SU-DHL-6 (cell line): ENCODE measurements around the gene UNK.
"Not testable (repeated sequence)": the region's sequence is repeated elsewhere in the genome, so short reads cannot be mapped to it uniquely, and the experiment has no call there.

ENCODE experiments used
- H2AFZ ChIP-seq: fragments of 200-600 bp; sonication (generic); 2 replicates; pipeline ENCODE4 v1.6.1; 2014; ENCODE audit warnings: low read depth, mild to moderate bottlenecking, moderate library complexity, mixed read lengths, antibody characterized with exemption, low read length; ENCODE audit not compliant: severe bottlenecking
- H3F3A ChIP-seq: fragments of 200-600 bp; shearing (Covaris generic); 2 replicates; pipeline ENCODE4 v1.6.0; 2016; ENCODE audit warnings: antibody characterized with exemption, mild to moderate bottlenecking; ENCODE audit not compliant: insufficient read depth
- H3K27ac ChIP-seq: fragments of 200-600 bp; sonication (generic); 2 replicates; pipeline ENCODE4 v1.5.1; 2016; ENCODE audit warnings: low read depth, mild to moderate bottlenecking, low read length, moderate library complexity, mixed read lengths
- H3K27me3 ChIP-seq: fragments of 200-600 bp; sonication (generic), shearing (Covaris generic); 2 replicates; pipeline ENCODE4 v1.6.0; 2014; ENCODE audit warnings: mild to moderate bottlenecking, low read length
- H3K36me3 ChIP-seq: fragments of 200-600 bp; sonication (generic); 2 replicates; pipeline ENCODE4 v1.6.1; 2014; ENCODE audit warnings: mild to moderate bottlenecking, low read length, mixed read lengths
- H3K4me2 ChIP-seq: fragments of 300-600, 200-600 bp; shearing (Covaris generic), sonication (generic); 2 replicates; pipeline ENCODE4 v1.6.0; 2014; ENCODE audit warnings: low read length, low read depth, mild to moderate bottlenecking; ENCODE audit not compliant: poor library complexity, severe bottlenecking
- H3K4me3 ChIP-seq: fragments of 200-600 bp; sonication (generic); 2 replicates; pipeline ENCODE4 v1.5.1; 2014; ENCODE audit warnings: antibody characterized with exemption, low read length, mild to moderate bottlenecking, mixed read lengths; ENCODE audit not compliant: insufficient read depth, poor library complexity, severe bottlenecking
- H3K79me2 ChIP-seq: fragments of 200-600 bp; sonication (generic); 2 replicates; pipeline ENCODE4 v1.6.1; 2014; ENCODE audit warnings: mild to moderate bottlenecking, low read length, moderate library complexity; ENCODE audit not compliant: insufficient read depth
- H3K9ac ChIP-seq: fragments of 200-600 bp; sonication (generic); 2 replicates; pipeline ENCODE4 v1.7.0; 2014; ENCODE audit warnings: mild to moderate bottlenecking, low read length
- H3K9me2 ChIP-seq: fragments of 200-600 bp; sonication (generic); replicated peaks from 2 replicates; pipeline ENCODE4 v1.6.1; 2014; ENCODE audit warnings: low read length; ENCODE audit not compliant: insufficient read depth
- H3K9me3 ChIP-seq: fragments of 200-600 bp; sonication (generic); 2 replicates; pipeline ENCODE4 v1.6.1; 2014; ENCODE audit warnings: low read length, mixed read lengths; ENCODE audit not compliant: insufficient read depth
- H4K20me1 ChIP-seq: fragments of 200-600 bp; sonication (generic); 2 replicates; pipeline ENCODE4 v1.6.1; 2014; ENCODE audit warnings: low read depth, mild to moderate bottlenecking, antibody characterized with exemption, low read length, moderate library complexity, mixed read lengths
- CTCF ChIP-seq: fragments of 200-600 bp; sonication (generic); IDR thresholded peaks from one replicate; pipeline ENCODE4 v1.5.1; 2017; ENCODE audit warnings: antibody characterized with exemption, mild to moderate bottlenecking, low read length, moderate library complexity; ENCODE audit not compliant: insufficient read depth, poor library complexity, severe bottlenecking
- EZH2phosphoT487 ChIP-seq: fragments of 200-600 bp; sonication (generic), shearing (Covaris generic); conservative IDR thresholded peaks from 2 replicates; pipeline ENCODE4 v1.6.1; 2018; ENCODE audit warnings: mild to moderate bottlenecking, antibody characterized with exemption, low read length, moderate library complexity, mixed read lengths

UNK gene

GRCh38 chr17:75809631-75810111 lies 25.1 kb downstream of the UNK start:
- TF ChIP-seq CTCF (no peak), EZH2phosphoT487 (no peak)
- H3K9me3 ChIP-seq = no peaks in the 10 kb centered on the region
- H3K4me2 ChIP-seq = no peak overlapping the region
- H3K79me2 ChIP-seq = no peaks in the 10 kb centered on the region
- H4K20me1 ChIP-seq = no peaks in the 10 kb centered on the region
- H3K9me2 ChIP-seq = no peaks in the 10 kb centered on the region
- H3K27me3 ChIP-seq = no peaks in the 10 kb centered on the region
- no peak overlapping the region for H3K27ac ChIP-seq
- no peak overlapping the region for H3K9ac ChIP-seq
- no peak overlapping the region for H3K4me3 ChIP-seq
- no peaks in the 10 kb centered on the region for H3K36me3 ChIP-seq
- no peaks in the 10 kb centered on the region for H3F3A ChIP-seq
- H2AFZ ChIP-seq = no peak overlapping the region

- H3K27me3 ChIP-seq = no peaks in the 10 kb centered on the region
- no peaks in the 10 kb centered on the region for H3K79me2 ChIP-seq
- H3K9me3 ChIP-seq = no peaks in the 10 kb centered on the region
- H3K9me2 ChIP-seq = no peaks in the 10 kb centered on the region
- H3K36me3 ChIP-seq = no peaks in the 10 kb centered on the region
- H3K27ac ChIP-seq = no peak overlapping the region
- H3K4me2 ChIP-seq = no peak overlapping the region
- H3K4me3 ChIP-seq = no peak overlapping the region
- H3K9ac ChIP-seq = no peak overlapping the region
- H4K20me1 ChIP-seq = no peaks in the 10 kb centered on the region
- no peak overlapping the region for H2AFZ ChIP-seq
- no peaks in the 10 kb centered on the region for H3F3A ChIP-seq
- TF ChIP-seq CTCF (no peak), EZH2phosphoT487 (no peak)
Measured at GRCh38 chr17:75810216-75810615, 25.6 kb downstream of the UNK start.

DNA sequence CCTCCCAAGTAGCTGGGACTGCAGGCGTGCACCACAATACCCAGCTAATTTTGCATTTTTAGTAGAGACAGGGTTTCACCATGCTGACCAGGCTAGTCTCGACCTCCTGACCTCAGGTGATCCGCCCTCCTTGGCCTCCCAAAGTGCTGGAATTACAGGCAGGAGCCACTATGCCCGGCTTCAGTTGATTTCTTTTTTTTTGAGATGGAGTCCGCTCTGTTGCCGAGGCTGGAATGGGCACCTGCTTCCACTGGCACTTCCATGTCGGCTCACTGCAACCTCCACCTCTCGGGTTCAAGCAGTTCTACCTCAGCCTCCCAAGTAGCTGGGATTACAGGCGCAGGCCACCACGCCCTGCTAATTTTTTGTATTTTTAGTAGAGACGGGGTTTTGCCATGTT lies 26.1 kb downstream of the UNK start:
- not testable (repeated sequence) for H3K9me3 ChIP-seq, H3K4me2 ChIP-seq, H4K20me1 ChIP-seq, H2AFZ ChIP-seq, H3K27ac ChIP-seq, H3F3A ChIP-seq, H3K9me2 ChIP-seq, H3K4me3 ChIP-seq, H3K27me3 ChIP-seq, H3K9ac ChIP-seq, H3K79me2 ChIP-seq, H3K36me3 ChIP-seq

GRCh38 chr17:75811174-75811573 lies 26.6 kb downstream of the UNK start:
- no peak overlapping the region for H3K4me3 ChIP-seq
- TF ChIP-seq CTCF = no peak
- no peak for TF ChIP-seq EZH2phosphoT487
- H3K27me3 ChIP-seq = no peaks in the 10 kb centered on the region
- no peaks in the 10 kb centered on the region for H3F3A ChIP-seq
- no peaks in the 10 kb centered on the region for H3K36me3 ChIP-seq
- H2AFZ ChIP-seq = no peak overlapping the region
- no peak overlapping the region for H3K9ac ChIP-seq
- no peaks in the 10 kb centered on the region for H3K79me2 ChIP-seq
- H3K4me2 ChIP-seq = no peak overlapping the region
- H3K9me3 ChIP-seq = no peaks in the 10 kb centered on the region
- no peaks in the 10 kb centered on the region for H4K20me1 ChIP-seq
- H3K9me2 ChIP-seq = no peaks in the 10 kb centered on the region
- H3K27ac ChIP-seq = no peak overlapping the region
